Dendritic cell treated with granulocyte-macrophage colony-stimulating factor and Interleukin-4, amounts not matched to agents 40 ng/mL and 50 ng/mL, for 4 days (primary cell): ENCODE data around the gene CCDC89.

Source experiments
- H3K27ac Mint-ChIP-seq: one replicate; pipeline ENCODE4 v1.8.0; 2022; ENCODE audit warnings: mild to moderate bottlenecking, mixed read lengths
- H3K27me3 Mint-ChIP-seq: one replicate; pipeline ENCODE4 v1.8.0; 2022; ENCODE audit warnings: mild to moderate bottlenecking, mixed read lengths
- H3K36me3 Mint-ChIP-seq: one replicate; pipeline ENCODE4 v1.8.0; 2022; ENCODE audit warnings: low read depth, mixed read lengths
- H3K4me1 Mint-ChIP-seq: one replicate; pipeline ENCODE4 v1.8.0; 2022; ENCODE audit warnings: low read depth, mixed read lengths
- H3K4me3 Mint-ChIP-seq: one replicate; pipeline ENCODE4 v1.8.0; 2022; ENCODE audit warnings: mild to moderate bottlenecking, moderate library complexity, mixed read lengths
- H3K9me3 Mint-ChIP-seq: one replicate; pipeline ENCODE4 v1.8.0; 2022; ENCODE audit warnings: mixed read lengths
- intact Hi-C: fragments of 100-400 bp; cut with micrococcal nuclease; formaldehyde crosslinking; loops from one replicate; pipeline ENCODE4 v1.15.0; 2022

The CCDC89 gene

GRCh38 chr11:85652786-85653447 lies 33.1 kb downstream of the CCDC89 start:
- Mint-ChIP-seq H3K4me1 (peaks cover 12% of the 10 kb centered on the region), H3K27me3 (no peaks in the 10 kb centered on the region), H3K36me3 (peaks cover 50% of the 10 kb centered on the region), H3K4me3 (no peak overlapping the region), H3K27ac (no peak overlapping the region), H3K9me3 (no peaks in the 10 kb centered on the region)
- intact Hi-C loops: no loop called here

GRCh38 chr11:85651118-85651517 lies 34.9 kb downstream of the CCDC89 start:
- peaks cover 12% of the 10 kb centered on the region for H3K4me1 Mint-ChIP-seq
- H3K27ac Mint-ChIP-seq: no peak overlapping the region
- no peaks in the 10 kb centered on the region for H3K27me3 Mint-ChIP-seq
- intact Hi-C loops: no loop called here
- peaks cover 42% of the 10 kb centered on the region for H3K36me3 Mint-ChIP-seq
- no peaks in the 10 kb centered on the region for H3K9me3 Mint-ChIP-seq
- no peak overlapping the region for H3K4me3 Mint-ChIP-seq

GRCh38 chr11:85647604-85648299 lies 38.2 kb downstream of the CCDC89 start, which contains the start of gene TMEM126A:
TSS of gene TMEM126A (plus strand) at chr11:85647967. CDS start at chr11:85650256, 2,289 bp downstream.
- H3K36me3 Mint-ChIP-seq: peaks cover 24% of the 10 kb centered on the region
- peak within 1 kb of the TSS; percentile 95 for H3K4me3 Mint-ChIP-seq
- H3K27me3 Mint-ChIP-seq: peaks cover 23% of the 10 kb centered on the region
- intact Hi-C loops: loop anchor here (1.0 to 2.0 kb wide), 3 partner anchors 17 to 655 kb away; partner anchors contain the start of genes HIKESHI and TMEM126B
- peak within 1 kb of the TSS; percentile 88 for H3K27ac Mint-ChIP-seq
- peaks cover 6% of the 10 kb centered on the region for H3K4me1 Mint-ChIP-seq
- H3K9me3 Mint-ChIP-seq: no peaks in the 10 kb centered on the region

GRCh38 chr11:85647078-85647477 lies 38.9 kb downstream of the CCDC89 start:
- H3K9me3 Mint-ChIP-seq: no peaks in the 10 kb centered on the region
- H3K36me3 Mint-ChIP-seq: peaks cover 20% of the 10 kb centered on the region
- H3K4me1 Mint-ChIP-seq: peaks cover 6% of the 10 kb centered on the region
- intact Hi-C loops: loop anchor here (1.0 to 2.0 kb wide), 2 partner anchors 19 to 656 kb away; partner anchors contain the start of genes HIKESHI and TMEM126B
- H3K27me3 Mint-ChIP-seq: peaks cover 29% of the 10 kb centered on the region
- peak overlapping the region; percentile 95 for H3K4me3 Mint-ChIP-seq
- peak overlapping the region; percentile 88 for H3K27ac Mint-ChIP-seq

- intact Hi-C loops: no loop called here
These were observed 42.8 kb downstream of the CCDC89 start for GRCh38 chr11:85643191-85643614.

GRCh38 chr11:85634747-85635146 lies 51.2 kb downstream of the CCDC89 start:
- Mint-ChIP-seq H3K27me3 (no peaks in the 10 kb centered on the region), H3K27ac (no peak overlapping the region), H3K36me3 (peaks cover 49% of the 10 kb centered on the region), H3K9me3 (no peaks in the 10 kb centered on the region), H3K4me1 (peaks cover 12% of the 10 kb centered on the region), H3K4me3 (no peak overlapping the region)
- intact Hi-C loops: no loop called here

More at GRCh38 chr11:85643191-85643614, 42.8 kb downstream of the CCDC89 start:
- Mint-ChIP-seq H3K4me1 (peaks cover 14% of the 10 kb centered on the region), H3K36me3 (peaks cover 18% of the 10 kb centered on the region), H3K27me3 (peaks cover 33% of the 10 kb centered on the region), H3K4me3 (no peak overlapping the region), H3K27ac (no peak overlapping the region), H3K9me3 (no peaks in the 10 kb centered on the region)
